ENCODE data around the gene TOP2A.

TOP2A gene

GRCh38 chr17:40342504-40343218, 75.0 kb downstream of the TOP2A start:
- WGBS, result 0% methylated on average over 16 of the region's 38 CpGs
- Histone ChIP-seq H3K4ac (ENCODE audit: low read depth in 1 of 2, low read length in 2 of 2) (peak overlapping the region; percentile 65 to 70), H3K23ac (ENCODE audit: low read length in 2 of 2) (peak overlapping the region in 1 of 2 experiments; percentile 65), H3K27ac (ENCODE audit: low read length, poor library complexity, severe bottlenecking) (no peak overlapping the region), H4K91ac (ENCODE audit: low read length) (no peak overlapping the region), H3K36me3 (ENCODE audit: control insufficient read depth in 1 of 2, insufficient read depth in 2 of 2, low read depth in 1 of 2, low read length in 2 of 2) (peaks cover 14 to 24% of the 10 kb centered on the region in 2 experiments), H2AFZ (ENCODE audit: low read depth, low read length) (no peak overlapping the region), H3K4me1 (ENCODE audit: control insufficient read depth, insufficient read depth, low read depth, low read length) (peaks cover 57% of the 10 kb centered on the region), H3K18ac (ENCODE audit: low read depth in 1 of 2, low read length in 2 of 2) (peak overlapping the region; percentile 82 to 85), H3K4me3 (ENCODE audit: insufficient read depth in 1 of 2, low read depth in 1 of 2, low read length in 2 of 2) (peak overlapping the region; percentile 67 to 90), H3K4me2 (ENCODE audit: low read length, poor library complexity, severe bottlenecking) (peak overlapping the region; percentile 86), H2BK15ac (ENCODE audit: low read depth, poor library complexity, severe bottlenecking) (peak overlapping the region; percentile 55), H3K9ac (ENCODE audit: low read length) (peak overlapping the region; percentile 93), H3K9me3 (ENCODE audit: control insufficient read depth, low read length) (no peaks in the 10 kb centered on the region), H4K8ac (ENCODE audit: low read length) (no peak overlapping the region), H3K79me1 (replicated peaks; ENCODE audit: low read length, poor library complexity, severe bottlenecking) (peaks cover 38% of the 10 kb centered on the region), H3K14ac (ENCODE audit: low read length in 2 of 2) (peak overlapping the region in 1 of 2 experiments; percentile 68), H2BK5ac (ENCODE audit: low read depth, low read length, poor library complexity, severe bottlenecking) (no peak overlapping the region), H3K27me3 (ENCODE audit: control insufficient read depth in 1 of 2, insufficient read depth in 1 of 2, low read length in 2 of 2) (no peaks in the 10 kb centered on the region), H2BK120ac (ENCODE audit: low read depth, low read length) (no peak overlapping the region), H2AK5ac (ENCODE audit: low read length, severe bottlenecking) (no peak overlapping the region), H2BK12ac (ENCODE audit: low read length in 2 of 2) (peak overlapping the region; percentile 18 to 46)
- DNase-seq, result no peak

DNA sequence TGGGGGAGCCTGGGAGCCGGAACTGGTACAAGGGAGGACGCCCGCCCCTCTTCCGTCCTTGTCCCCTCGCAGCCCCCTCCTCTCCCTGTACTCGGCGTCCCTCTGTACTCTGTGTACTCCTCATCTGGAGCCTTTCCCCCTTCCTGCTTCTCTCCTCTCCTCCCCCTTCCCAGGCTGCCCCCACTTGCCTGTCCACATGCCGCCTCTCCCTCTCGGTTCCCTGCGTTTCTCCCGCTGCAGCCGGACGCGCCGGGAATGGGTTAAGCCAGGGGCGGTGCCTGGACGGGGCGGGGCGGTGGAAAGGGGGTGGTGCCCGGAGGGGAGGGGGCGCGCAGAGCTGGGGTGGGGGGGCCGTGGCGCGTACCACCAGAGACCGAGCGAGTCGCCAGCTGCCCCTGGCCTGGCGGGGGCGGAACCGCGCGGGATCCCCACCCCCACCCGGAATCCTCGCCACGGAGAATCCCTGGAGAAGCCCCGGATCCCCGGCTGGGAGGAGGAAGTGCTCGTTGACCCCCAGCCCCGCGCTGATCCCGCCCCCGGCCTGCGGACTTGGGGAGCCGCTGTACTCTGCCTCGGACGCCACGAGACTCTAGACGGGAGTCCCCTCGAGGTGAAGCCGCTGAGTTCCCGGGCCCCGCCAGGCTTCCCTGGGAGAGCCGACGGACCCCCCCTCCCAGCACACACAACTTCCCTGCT, 75.7 kb downstream of the TOP2A start:
- Histone ChIP-seq H4K91ac (ENCODE audit: low read length) (peak overlapping the region; percentile 23), H2BK15ac (ENCODE audit: low read depth, poor library complexity, severe bottlenecking) (peak overlapping the region; percentile 52), H3K14ac (ENCODE audit: low read length in 2 of 2) (no peak overlapping the region), H2AK5ac (ENCODE audit: low read length, severe bottlenecking) (no peak overlapping the region), H3K9me3 (ENCODE audit: control insufficient read depth, low read length) (no peaks in the 10 kb centered on the region), H3K4me2 (ENCODE audit: low read length, poor library complexity, severe bottlenecking) (peak overlapping the region; percentile 86), H3K36me3 (ENCODE audit: control insufficient read depth in 1 of 2, insufficient read depth in 2 of 2, low read depth in 1 of 2, low read length in 2 of 2) (peaks cover 14 to 21% of the 10 kb centered on the region in 2 experiments), H2AFZ (ENCODE audit: low read depth, low read length) (no peak overlapping the region), H3K4me1 (ENCODE audit: control insufficient read depth, insufficient read depth, low read depth, low read length) (peaks cover 50% of the 10 kb centered on the region), H3K18ac (ENCODE audit: low read depth in 1 of 2, low read length in 2 of 2) (peak overlapping the region; percentile 85 to 91), H4K8ac (ENCODE audit: low read length) (no peak overlapping the region), H3K23ac (ENCODE audit: low read length in 2 of 2) (no peak overlapping the region), H2BK120ac (ENCODE audit: low read depth, low read length) (peak overlapping the region; percentile 50), H3K4ac (ENCODE audit: low read depth in 1 of 2, low read length in 2 of 2) (peak overlapping the region; percentile 65 to 70), H3K4me3 (ENCODE audit: insufficient read depth in 1 of 2, low read depth in 1 of 2, low read length in 2 of 2) (peak overlapping the region; percentile 67 to 90), H3K9ac (ENCODE audit: low read length) (peak overlapping the region; percentile 93), H2BK5ac (ENCODE audit: low read depth, low read length, poor library complexity, severe bottlenecking) (no peak overlapping the region), H2BK12ac (ENCODE audit: low read length in 2 of 2) (peak overlapping the region in 1 of 2 experiments; percentile 17), H3K27ac (ENCODE audit: low read length, poor library complexity, severe bottlenecking) (no peak overlapping the region), H3K27me3 (ENCODE audit: control insufficient read depth in 1 of 2, insufficient read depth in 1 of 2, low read length in 2 of 2) (no peaks in the 10 kb centered on the region), H3K79me1 (replicated peaks; ENCODE audit: low read length, poor library complexity, severe bottlenecking) (peaks cover 32% of the 10 kb centered on the region)
- WGBS, result 0% methylated on average over 16 of the region's 55 CpGs
- peak; percentile 77 for DNase-seq

DNA sequence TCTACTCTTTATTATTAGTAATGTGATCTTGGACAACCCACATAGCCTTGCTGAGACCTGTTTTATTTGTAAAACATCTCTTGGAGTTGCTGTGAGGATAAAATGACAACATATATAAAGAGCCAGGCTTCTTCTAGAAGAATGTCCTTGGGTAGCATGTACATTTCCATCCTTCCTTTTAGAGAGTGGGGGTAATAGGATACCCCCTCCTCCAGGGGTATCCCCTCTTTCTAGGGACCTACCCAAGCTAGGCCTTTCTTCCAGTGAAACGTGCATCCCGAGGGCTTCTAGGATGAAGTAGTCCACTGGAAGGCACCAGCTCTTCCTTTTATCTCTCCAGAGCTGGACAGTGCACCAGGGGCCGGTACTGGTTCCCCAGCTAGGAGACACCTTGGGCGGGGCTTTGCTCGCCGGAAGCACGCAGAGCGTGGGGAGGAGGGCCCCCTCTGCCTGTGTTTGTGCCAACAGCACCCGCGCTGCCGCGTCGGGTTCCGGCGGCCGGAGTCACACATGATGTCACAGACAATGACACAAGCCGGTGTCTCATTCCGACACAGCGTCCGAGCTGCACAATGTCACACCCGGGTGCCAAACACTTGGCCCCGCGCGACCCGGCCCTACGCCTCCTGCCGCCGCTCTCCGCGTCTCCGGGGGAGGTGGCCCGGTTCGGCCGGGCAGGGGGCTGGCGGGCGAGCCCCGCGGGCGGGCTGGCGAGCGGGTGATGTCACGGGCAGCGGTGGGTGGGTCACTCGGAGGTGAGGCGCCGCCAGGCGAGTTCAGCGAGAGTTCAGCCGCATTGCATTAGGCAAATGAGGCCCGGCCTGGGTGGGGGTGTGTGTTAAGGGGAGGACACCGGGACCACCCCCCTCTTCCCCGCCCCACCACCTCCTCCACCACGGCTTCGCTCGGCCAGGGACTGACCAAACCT, 76.6 kb downstream of the TOP2A start:
- Histone ChIP-seq H3K4me3 (ENCODE audit: insufficient read depth in 1 of 2, low read depth in 1 of 2, low read length in 2 of 2) (peak overlapping the region; percentile 67 to 90), H2BK120ac (ENCODE audit: low read depth, low read length) (peak overlapping the region; percentile 50), H3K18ac (ENCODE audit: low read depth in 1 of 2, low read length in 2 of 2) (peak overlapping the region; percentile 67 to 91), H4K8ac (ENCODE audit: low read length) (peak overlapping the region; percentile 30), H3K4me1 (ENCODE audit: control insufficient read depth, insufficient read depth, low read depth, low read length) (peaks cover 43% of the 10 kb centered on the region), H3K27ac (ENCODE audit: low read length, poor library complexity, severe bottlenecking) (no peak overlapping the region), H3K27me3 (ENCODE audit: control insufficient read depth in 1 of 2, insufficient read depth in 1 of 2, low read length in 2 of 2) (no peaks in the 10 kb centered on the region), H3K14ac (ENCODE audit: low read length in 2 of 2) (peak overlapping the region in 1 of 2 experiments; percentile 11), H2AK5ac (ENCODE audit: low read length, severe bottlenecking) (no peak overlapping the region), H4K91ac (ENCODE audit: low read length) (peak overlapping the region; percentile 23), H3K23ac (ENCODE audit: low read length in 2 of 2) (no peak overlapping the region), H3K4me2 (ENCODE audit: low read length, poor library complexity, severe bottlenecking) (peak overlapping the region; percentile 86), H3K4ac (ENCODE audit: low read depth in 1 of 2, low read length in 2 of 2) (peak overlapping the region in 1 of 2 experiments; percentile 54), H3K36me3 (ENCODE audit: control insufficient read depth in 1 of 2, insufficient read depth in 2 of 2, low read depth in 1 of 2, low read length in 2 of 2) (peaks cover 14 to 18% of the 10 kb centered on the region in 2 experiments), H3K9me3 (ENCODE audit: control insufficient read depth, low read length) (no peaks in the 10 kb centered on the region), H2BK12ac (ENCODE audit: low read length in 2 of 2) (peak overlapping the region in 1 of 2 experiments; percentile 17), H2BK5ac (ENCODE audit: low read depth, low read length, poor library complexity, severe bottlenecking) (no peak overlapping the region), H3K9ac (ENCODE audit: low read length) (peak overlapping the region; percentile 89), H2BK15ac (ENCODE audit: low read depth, poor library complexity, severe bottlenecking) (peak overlapping the region; percentile 88), H2AFZ (ENCODE audit: low read depth, low read length) (peak overlapping the region; percentile 36), H3K79me1 (replicated peaks; ENCODE audit: low read length, poor library complexity, severe bottlenecking) (peaks cover 29% of the 10 kb centered on the region)
- peak; percentile 92 for DNase-seq
- 2% methylated on average over 46 of the region's 55 CpGs for WGBS
